ENCODE data around the gene TDP1. TPM values are rescaled to one million over a fixed set of nuclear protein-coding genes. Genes with fewer than 3 reads are reported as not detected.

TDP1 gene
- total RNA-seq, 2 experiments from 2014 or later: 77.0 to 77.2 TPM

GRCh38 chr14:90093942-90094595, 138.3 kb downstream of the TDP1 start:
- no peaks in the 10 kb centered on the region for H3K9me3 Mint-ChIP-seq
- CTCF ChIA-PET: interaction anchor here (0.9 kb wide), 1 partner anchor 155 kb away, joined by 3 read pairs; no protein-coding TSS in a partner anchor
- DNase-seq: no peak
- peaks cover 14% of the 10 kb centered on the region for H3K27me3 Mint-ChIP-seq (ENCODE audit: low read depth)
- H3K4me3 Mint-ChIP-seq: no peak overlapping the region
- no peaks in the 10 kb centered on the region for H3K36me3 Mint-ChIP-seq (ENCODE audit: low read depth)
- H3K4me1 Mint-ChIP-seq (ENCODE audit: low read depth): peaks cover 5% of the 10 kb centered on the region
- intact Hi-C loops (cut with micrococcal nuclease): no loop called here
- H3K27ac Mint-ChIP-seq: no peak overlapping the region

Other genes with a start within 250 kb of the TDP1 start
- gene EFCAB11, start 1.2 kb upstream of the TDP1 start, total RNA-seq: 1 to 10 TPM; 7.0 to 9.5 TPM
- not detected for gene KCNK13, start 106.1 kb downstream of the TDP1 start, total RNA-seq